HEK293T (cell line): Measurements from ENCODE around the gene HP.

ENCODE experiments used
- CTCF ChIA-PET: fragments of 350-600 bp; formaldehyde crosslinking; extraction: SDS; loops from one replicate; lab custom pipeline; 2021; ENCODE audit warnings: antibody characterized with exemption, inconsistent platforms; lab: Yijun Ruan, JAX
- POLR2A ChIA-PET: fragments of 350-600 bp; formaldehyde crosslinking; extraction: SDS; loops from one replicate; lab custom pipeline; 2020; ENCODE audit warnings: antibody characterized with exemption, inconsistent platforms; lab: Yijun Ruan, JAX
- DNase-seq: peaks from one replicate; pipeline ENCODE4 v3.0.0; 2012; ENCODE audit warnings: mixed read lengths; ENCODE audit errors: extremely low spot score
- ARNT ChIP-seq: fragments of 450-650 bp; IDR thresholded peaks from 2 replicates; pipeline ENCODE4 v1.6.1; 2017; ENCODE audit warnings: mild to moderate bottlenecking
- BHLHE40 ChIP-seq: fragments of 450-650 bp; IDR thresholded peaks from 2 replicates; pipeline ENCODE4 v1.6.1; 2016; ENCODE audit warnings: mild to moderate bottlenecking, moderate library complexity, borderline replicate concordance
- CTBP1 ChIP-seq: fragments of 450-650 bp; IDR thresholded peaks from 2 replicates; pipeline ENCODE4 v1.6.1; 2016; ENCODE audit warnings: borderline replicate concordance
- ELF4 ChIP-seq: fragments of 450-650 bp; IDR thresholded peaks from 2 replicates; pipeline ENCODE4 v1.6.1; 2017; ENCODE audit warnings: antibody characterized with exemption
- FOXA1 ChIP-seq: fragments of 450-650 bp; IDR thresholded peaks from 2 replicates; pipeline ENCODE4 v1.6.1; 2016; ENCODE audit warnings: mild to moderate bottlenecking
- FOXK2 ChIP-seq: fragments of 450-650 bp; IDR thresholded peaks from 2 replicates; pipeline ENCODE4 v1.6.1; 2016; ENCODE audit warnings: mild to moderate bottlenecking
- FOXM1 ChIP-seq: fragments of 450-650 bp; IDR thresholded peaks from 2 replicates; pipeline ENCODE4 v1.6.1; 2017; ENCODE audit warnings: mild to moderate bottlenecking, borderline replicate concordance
- HDGF ChIP-seq: fragments of 450-650 bp; IDR thresholded peaks from 2 replicates; pipeline ENCODE4 v1.6.1; 2017; ENCODE audit warnings: antibody characterized with exemption, borderline replicate concordance
- L3MBTL2 ChIP-seq: fragments of 450-650 bp; conservative IDR thresholded peaks from 2 replicates; pipeline ENCODE4 v1.6.1; 2016; ENCODE audit warnings: mild to moderate bottlenecking
- LEF1 ChIP-seq: fragments of 450-650 bp; IDR thresholded peaks from 2 replicates; pipeline ENCODE4 v1.6.1; 2017; ENCODE audit warnings: mild to moderate bottlenecking, borderline replicate concordance
- NFRKB ChIP-seq: fragments of 450-650 bp; IDR thresholded peaks from 2 replicates; pipeline ENCODE4 v1.6.1; 2016; ENCODE audit warnings: mild to moderate bottlenecking, moderate library complexity
- PKNOX1 ChIP-seq: fragments of 450-650 bp; IDR thresholded peaks from 2 replicates; pipeline ENCODE4 v1.6.1; 2016
- SP1 ChIP-seq: fragments of 450-650 bp; IDR thresholded peaks from 2 replicates; pipeline ENCODE4 v1.6.1; 2017
- SUZ12 ChIP-seq: fragments of 450-650 bp; IDR thresholded peaks from 2 replicates; pipeline ENCODE4 v1.6.1; 2016; ENCODE audit warnings: mild to moderate bottlenecking
- TARDBP ChIP-seq: fragments of 450-650 bp; IDR thresholded peaks from 2 replicates; pipeline ENCODE4 v1.6.1; 2016
- ZNF384 ChIP-seq: fragments of 450-650 bp; IDR thresholded peaks from 2 replicates; pipeline ENCODE4 v1.6.1; 2016

HP gene

GRCh38 chr16:72061564-72061963 is 7.3 kb downstream of the HP start:
- DNase-seq, result no peak
- ChIA-PET POLR2A (no interaction called here), CTCF (interaction anchor here (0.7 kb wide), 1 partner anchor 183 kb away, joined by 3 read pairs; no protein-coding TSS in a partner anchor)
- TF ChIP-seq ZNF384 (no peak), LEF1 (no peak), HDGF (no peak), SP1 (no peak), FOXA1 (no peak), ELF4 (no peak), TARDBP (no peak), PKNOX1 (no peak), FOXM1 (no peak), BHLHE40 (no peak), CTBP1 (no peak), SUZ12 (no peak), FOXK2 (no peak), L3MBTL2 (no peak)

GRCh38 chr16:72064361-72064894 is 10.1 kb downstream of the HP start:
- DNase-seq, result no peak
- ChIA-PET CTCF (no interaction called here), POLR2A (no interaction called here)
- no peak for TF ChIP-seq ZNF384
- TF ChIP-seq L3MBTL2, result no peak
- no peak for TF ChIP-seq LEF1
- TF ChIP-seq TARDBP, result no peak
- TF ChIP-seq PKNOX1, result no peak
- TF ChIP-seq SP1, result no peak
- TF ChIP-seq FOXA1, result no peak
- TF ChIP-seq ELF4, result no peak
- no peak for TF ChIP-seq HDGF
- TF ChIP-seq CTBP1, result no peak
- TF ChIP-seq SUZ12, result no peak
- no peak for TF ChIP-seq BHLHE40
- TF ChIP-seq FOXM1, result no peak

GRCh38 chr16:72066747-72067146 is 12.4 kb downstream of the HP start:
- ChIA-PET POLR2A (interaction anchor here (1.0 kb wide), 1 partner anchor 27 kb away, joined by 6 read pairs; the partner anchor contains the start of genes DHX38 and TXNL4B), CTCF (interaction anchor here (0.6 to 1.2 kb wide), 6 partner anchors 11 to 577 kb away, joined by 3 to 5 read pairs (median 4); no protein-coding TSS in a partner anchor)
- DNase-seq, result peak; percentile 38
- TF ChIP-seq ARNT, result no peak
- TF ChIP-seq PKNOX1, result no peak
- TF ChIP-seq BHLHE40, result no peak
- TF ChIP-seq FOXK2, result no peak
- no peak for TF ChIP-seq FOXA1
- TF ChIP-seq NFRKB, result no peak
- no peak for TF ChIP-seq SP1
- TF ChIP-seq CTBP1, result no peak
- no peak for TF ChIP-seq SUZ12
- TF ChIP-seq FOXM1, result no peak
- TF ChIP-seq LEF1, result no peak
- no peak for TF ChIP-seq HDGF
- TF ChIP-seq ZNF384, result no peak
- no peak for TF ChIP-seq L3MBTL2
- no peak for TF ChIP-seq ELF4

GRCh38 chr16:72068930-72069329 is 14.6 kb downstream of the HP start:
- ChIA-PET CTCF (no interaction called here), POLR2A (no interaction called here)
- TF ChIP-seq ARNT (no peak), SP1 (no peak), ZNF384 (no peak), PKNOX1 (no peak), FOXA1 (no peak), NFRKB (no peak), LEF1 (no peak), SUZ12 (no peak), L3MBTL2 (no peak), FOXK2 (no peak), BHLHE40 (no peak), CTBP1 (no peak)
- DNase-seq, result no peak

GRCh38 chr16:72072514-72073342 is 18.4 kb downstream of the HP start:
- CTCF ChIA-PET, result no interaction called here
- POLR2A ChIA-PET, result interaction anchor here (0.6 kb wide), 1 partner anchor 21 kb away, joined by 5 read pairs; the partner anchor contains the start of genes DHX38 and TXNL4B
- no peak for TF ChIP-seq FOXM1
- DNase-seq, result no peak
